Measurements from ENCODE around the gene HRAS.

GRCh38 chr11:495537-495931, 39.8 kb downstream of the HRAS start:
- TF ChIP-seq CTCF (IDR thresholded peaks at IDR 0.05 in 4 of 5, conservative IDR thresholded peaks at IDR 0.05 in 1 of 5) = no peak
- no peak for TF ChIP-seq POLR2A (IDR thresholded peaks at IDR 0.05)
